Subcutaneous adipose tissue (tissue), 4 donors: ENCODE data around the gene KCTD15. TPM values are rescaled to one million over a fixed set of nuclear protein-coding genes. Genes with fewer than 3 reads are reported as not detected.

Experiments
- CTCF ChIP-seq: fragments of 450-650 bp; IDR thresholded peaks from one replicate; pipeline ENCODE4 v1.5.1; 2016; ENCODE audit warnings: low read depth, mild to moderate bottlenecking, control low read depth, antibody characterized with exemption, moderate library complexity
- total RNA-seq, 4 donors: library from RNA; depleted of rRNA; stranded (reverse); fragments of >200 nt; gene quantifications; one replicate each; pipeline ENCODE4 v1.1.0, GENCODE V29; 2016

The KCTD15 gene
- total RNA-seq, 4 donors from 2014 or later = 8.2 to 26.2 (median 13.7) TPM

GRCh38 chr19:33844478-33844877 lies 47.8 kb downstream of the KCTD15 start:
- no peak for TF ChIP-seq CTCF

- no peak for TF ChIP-seq CTCF
Observed at GRCh38 chr19:33845498-33845897, 48.8 kb downstream of the KCTD15 start.

GRCh38 chr19:33849551-33850147 lies 53.0 kb downstream of the KCTD15 start:
- no peak for TF ChIP-seq CTCF

GRCh38 chr19:33859016-33859415 lies 62.3 kb downstream of the KCTD15 start:
- no peak for TF ChIP-seq CTCF

- no peak for TF ChIP-seq CTCF
Observed at GRCh38 chr19:33860312-33861090, 63.8 kb downstream of the KCTD15 start.

GRCh38 chr19:33861950-33862349 lies 65.3 kb downstream of the KCTD15 start:
- TF ChIP-seq CTCF = no peak

- TF ChIP-seq CTCF = no peak
Observed at GRCh38 chr19:33862981-33863380, 66.3 kb downstream of the KCTD15 start.
